ENCODE measurements around the gene CDO1.
"Not testable (repeated sequence)": the region's sequence is repeated elsewhere in the genome, so short reads cannot be mapped to it uniquely, and the experiment has no call there.

CDO1 gene

GRCh38 chr5:115829913-115830312 lies 13.5 kb upstream of the CDO1 start:
- DNase-seq (ENCODE audit: low read depth, low spot score) = no peak

GRCh38 chr5:115825948-115826347 lies 9.5 kb upstream of the CDO1 start:
- no peak for DNase-seq (ENCODE audit: low read depth, low spot score)

- DNase-seq (ENCODE audit: low read depth, low spot score) = not testable (repeated sequence)
Measured at GRCh38 chr5:115824983-115825382, 8.5 kb upstream of the CDO1 start.

GRCh38 chr5:115820846-115821245 lies 4.4 kb upstream of the CDO1 start:
- no peak for DNase-seq (ENCODE audit: low read depth, low spot score)

- DNase-seq (ENCODE audit: low read depth, low spot score) = no peak
Measured at GRCh38 chr5:115818821-115819220, 2.4 kb upstream of the CDO1 start.

GRCh38 chr5:115817386-115817785 lies 927 bp upstream of the CDO1 start:
- no peak for DNase-seq (ENCODE audit: low read depth, low spot score)

- peak; percentile 13 for DNase-seq (ENCODE audit: low read depth, low spot score)
Measured at GRCh38 chr5:115815693-115816225, 700 bp downstream of the CDO1 start.

GRCh38 chr5:115815006-115815692 lies 1.3 kb downstream of the CDO1 start:
- DNase-seq (ENCODE audit: low read depth, low spot score) = no peak

- no peak for DNase-seq (ENCODE audit: low read depth, low spot score)
Measured at GRCh38 chr5:115813719-115814118, 2.7 kb downstream of the CDO1 start.

GRCh38 chr5:115812372-115812771 lies 4.1 kb downstream of the CDO1 start:
- no peak for DNase-seq (ENCODE audit: low read depth, low spot score)

- DNase-seq (ENCODE audit: low read depth, low spot score) = no peak
Measured at GRCh38 chr5:115811406-115811805, 5.1 kb downstream of the CDO1 start.

- DNase-seq (ENCODE audit: low read depth, low spot score) = peak; percentile 54
Measured at GRCh38 chr5:115810761-115811160, 5.7 kb downstream of the CDO1 start.

- no peak for DNase-seq (ENCODE audit: low read depth, low spot score)
Measured at GRCh38 chr5:115809946-115810345, 6.5 kb downstream of the CDO1 start.

- DNase-seq (ENCODE audit: low read depth, low spot score) = not testable (repeated sequence)
Measured at GRCh38 chr5:115808066-115808465, 8.4 kb downstream of the CDO1 start.

- no peak for DNase-seq (ENCODE audit: low read depth, low spot score)
Measured at GRCh38 chr5:115807654-115808052, 8.8 kb downstream of the CDO1 start.

GRCh38 chr5:115806986-115807653 lies 9.3 kb downstream of the CDO1 start:
- DNase-seq (ENCODE audit: low read depth, low spot score) = no peak

- DNase-seq (ENCODE audit: low read depth, low spot score) = no peak
Measured at GRCh38 chr5:115801984-115802383, 14.5 kb downstream of the CDO1 start.

GRCh38 chr5:115801152-115801551 lies 15.3 kb downstream of the CDO1 start:
- no peak for DNase-seq (ENCODE audit: low read depth, low spot score)

GRCh38 chr5:115800108-115800507 lies 16.4 kb downstream of the CDO1 start:
- DNase-seq (ENCODE audit: low read depth, low spot score) = no peak

GRCh38 chr5:115798252-115798651 lies 18.2 kb downstream of the CDO1 start:
- DNase-seq (ENCODE audit: low read depth, low spot score) = no peak

GRCh38 chr5:115796656-115797055 lies 19.8 kb downstream of the CDO1 start:
- DNase-seq (ENCODE audit: low read depth, low spot score) = no peak

- DNase-seq (ENCODE audit: low read depth, low spot score) = no peak
Measured at GRCh38 chr5:115795700-115796099, 20.8 kb downstream of the CDO1 start.

- no peak for DNase-seq (ENCODE audit: low read depth, low spot score)
Measured at GRCh38 chr5:115788440-115788839, 28.0 kb downstream of the CDO1 start.
